Dermis microvascular lymphatic vessel endothelial cell (primary cell): Measurements from ENCODE around the gene HLA-G. TPM values are rescaled to one million over a fixed set of nuclear protein-coding genes. Genes with fewer than 3 reads are reported as not detected.
"Not testable (repeated sequence)": the region's sequence is repeated elsewhere in the genome, so short reads cannot be mapped to it uniquely, and the experiment has no call there.

Experiments used
- DNase-seq, 2 donors: peaks; one replicate each; pipeline versions ENCODE4 v3.0.0 to v3.0.0-alpha.2; 2010; ENCODE audit warnings: low read depth in 2 of 2
- total RNA-seq: library from RNA; depleted of rRNA; stranded (reverse); fragments of >200 nt; gene quantifications from 2 replicates; pipeline ENCODE4 v1.2.1, GENCODE V29; 2014

HLA-G gene
- total RNA-seq, 1 donor from 2014 or later = not detected

GRCh38 chr6:29870104-29870503 is 42.5 kb downstream of the HLA-G start:
- DNase-seq = no peak

- DNase-seq = no peak
Observed at GRCh38 chr6:29872791-29873190, 45.2 kb downstream of the HLA-G start.

- DNase-seq = no peak
Observed at GRCh38 chr6:29875257-29875656, 47.6 kb downstream of the HLA-G start.

- not testable (repeated sequence) for DNase-seq
Observed at GRCh38 chr6:29875734-29876133, 48.1 kb downstream of the HLA-G start.

Other genes starting within 250 kb of the HLA-G start
- not detected in 2 replicates for gene OR2H2, start 242.7 kb upstream of the HLA-G start, total RNA-seq
- 1.9 and 2.9 TPM in 2 replicates for gene GABBR1, start 194.6 kb upstream of the HLA-G start, total RNA-seq
- gene MOG, start 170.7 kb upstream of the HLA-G start, total RNA-seq = not detected in 2 replicates
- gene ZFP57, start 146.7 kb upstream of the HLA-G start, total RNA-seq = 0.51 and 0.63 TPM in 2 replicates
- 15.0 and 22.3 TPM in 2 replicates for gene HLA-F, start 104.4 kb upstream of the HLA-G start, total RNA-seq
- 519 and 1,118 TPM in 2 replicates for gene HLA-A, start 114.7 kb downstream of the HLA-G start, total RNA-seq
- gene POLR1H, start 233.4 kb downstream of the HLA-G start, total RNA-seq = 30.3 and 36.2 TPM in 2 replicates
- gene PPP1R11, start 239.4 kb downstream of the HLA-G start, total RNA-seq = 8.6 and 12.0 TPM in 2 replicates
- not detected in 2 replicates for gene RNF39, start 247.9 kb downstream of the HLA-G start, total RNA-seq